SU-DHL-6 (cell line): ENCODE data around the gene RASA2.

ENCODE experiments used
- EZH2phosphoT487 ChIP-seq: fragments of 200-600 bp; sonication (generic), shearing (Covaris generic); conservative IDR thresholded peaks from 2 replicates; pipeline ENCODE4 v1.6.1; 2018; ENCODE audit warnings: mild to moderate bottlenecking, antibody characterized with exemption, low read length, moderate library complexity, mixed read lengths
- TF ChIP-seq, protein P1 (sequence below): fragments of 200-600 bp; sonication (generic); IDR thresholded peaks from one replicate; pipeline ENCODE4 v1.5.1; 2017; ENCODE audit warnings: antibody characterized with exemption, mild to moderate bottlenecking, low read length, moderate library complexity; ENCODE audit not compliant: insufficient read depth, poor library complexity, severe bottlenecking

DNA sequence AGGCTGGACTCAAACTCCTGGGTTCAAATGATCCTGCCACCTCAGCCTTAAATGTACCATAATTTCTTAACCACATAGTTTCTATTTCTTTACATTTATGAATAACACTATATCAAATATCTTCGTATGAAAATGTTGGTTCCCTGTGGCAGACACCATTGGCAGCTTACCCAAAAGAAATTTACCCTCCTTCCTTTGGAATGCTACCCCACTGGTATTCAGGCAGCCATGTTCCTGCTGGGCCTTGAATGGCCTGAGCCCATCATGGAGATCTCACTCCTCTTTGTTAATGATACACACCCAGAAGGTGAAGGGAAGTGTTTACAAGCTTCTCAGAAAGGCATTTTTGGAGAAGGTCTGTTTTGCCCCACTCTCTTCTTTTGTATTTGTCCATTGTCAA lies 157.0 kb downstream of the RASA2 start:
- TF ChIP-seq, protein P1, sequence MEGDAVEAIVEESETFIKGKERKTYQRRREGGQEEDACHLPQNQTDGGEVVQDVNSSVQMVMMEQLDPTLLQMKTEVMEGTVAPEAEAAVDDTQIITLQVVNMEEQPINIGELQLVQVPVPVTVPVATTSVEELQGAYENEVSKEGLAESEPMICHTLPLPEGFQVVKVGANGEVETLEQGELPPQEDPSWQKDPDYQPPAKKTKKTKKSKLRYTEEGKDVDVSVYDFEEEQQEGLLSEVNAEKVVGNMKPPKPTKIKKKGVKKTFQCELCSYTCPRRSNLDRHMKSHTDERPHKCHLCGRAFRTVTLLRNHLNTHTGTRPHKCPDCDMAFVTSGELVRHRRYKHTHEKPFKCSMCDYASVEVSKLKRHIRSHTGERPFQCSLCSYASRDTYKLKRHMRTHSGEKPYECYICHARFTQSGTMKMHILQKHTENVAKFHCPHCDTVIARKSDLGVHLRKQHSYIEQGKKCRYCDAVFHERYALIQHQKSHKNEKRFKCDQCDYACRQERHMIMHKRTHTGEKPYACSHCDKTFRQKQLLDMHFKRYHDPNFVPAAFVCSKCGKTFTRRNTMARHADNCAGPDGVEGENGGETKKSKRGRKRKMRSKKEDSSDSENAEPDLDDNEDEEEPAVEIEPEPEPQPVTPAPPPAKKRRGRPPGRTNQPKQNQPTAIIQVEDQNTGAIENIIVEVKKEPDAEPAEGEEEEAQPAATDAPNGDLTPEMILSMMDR = no peak
- no peak for TF ChIP-seq EZH2phosphoT487
